Measurements from ENCODE around the gene OBP2B. TPM values are rescaled to one million over a fixed set of nuclear protein-coding genes. Genes with fewer than 3 reads are reported as not detected.
"Not testable (repeated sequence)": the region's sequence is repeated elsewhere in the genome, so short reads cannot be mapped to it uniquely, and the experiment has no call there.

The OBP2B gene
- total RNA-seq, 2 experiments from 2014 or later = not detected

GRCh38 chr9:133223159-133223756, 14.2 kb upstream of the OBP2B start:
- peaks cover 29% of the 10 kb centered on the region for H3K27me3 Mint-ChIP-seq
- H3K4me1 Mint-ChIP-seq; H3K27ac Mint-ChIP-seq; H3K9me3 Mint-ChIP-seq; CTCF ChIA-PET; H3K4me3 Mint-ChIP-seq; DNase-seq; POLR2A ChIA-PET; H3K36me3 Mint-ChIP-seq (ENCODE audit: low read depth): not testable (repeated sequence)

- H3K4me1 Mint-ChIP-seq, CTCF ChIA-PET: not testable (repeated sequence)
These were observed 12.9 kb upstream of the OBP2B start for GRCh38 chr9:133221994-133222393.

GRCh38 chr9:133221177-133221809, 12.2 kb upstream of the OBP2B start:
- Mint-ChIP-seq H3K4me3 (no peak overlapping the region), H3K27me3 (peaks cover 47% of the 10 kb centered on the region), H3K4me1 (peaks cover 4% of the 10 kb centered on the region), H3K27ac (no peak overlapping the region), H3K36me3 (ENCODE audit: low read depth) (no peaks in the 10 kb centered on the region), H3K9me3 (no peaks in the 10 kb centered on the region)
- DNase-seq = no peak
- ChIA-PET CTCF (no interaction called here), POLR2A (no interaction called here)

More at GRCh38 chr9:133221994-133222393, 12.9 kb upstream of the OBP2B start:
- H3K4me3 Mint-ChIP-seq; H3K27ac Mint-ChIP-seq; POLR2A ChIA-PET; H3K9me3 Mint-ChIP-seq; DNase-seq; H3K36me3 Mint-ChIP-seq (ENCODE audit: low read depth): not testable (repeated sequence)
- peaks cover 40% of the 10 kb centered on the region for H3K27me3 Mint-ChIP-seq

GRCh38 chr9:133218049-133218975, 9.3 kb upstream of the OBP2B start:
- DNase-seq; CTCF ChIA-PET; POLR2A ChIA-PET; H3K27ac Mint-ChIP-seq; H3K4me1 Mint-ChIP-seq; H3K36me3 Mint-ChIP-seq (ENCODE audit: low read depth); H3K9me3 Mint-ChIP-seq; H3K4me3 Mint-ChIP-seq: not testable (repeated sequence)
- H3K27me3 Mint-ChIP-seq = peaks cover 66% of the 10 kb centered on the region

- H3K4me3 Mint-ChIP-seq; H3K4me1 Mint-ChIP-seq; H3K9me3 Mint-ChIP-seq; H3K27ac Mint-ChIP-seq; CTCF ChIA-PET; DNase-seq; POLR2A ChIA-PET; H3K36me3 Mint-ChIP-seq (ENCODE audit: low read depth): not testable (repeated sequence)
- peaks cover 67% of the 10 kb centered on the region for H3K27me3 Mint-ChIP-seq
These were observed 8.4 kb upstream of the OBP2B start for GRCh38 chr9:133217333-133217988.

- H3K9me3 Mint-ChIP-seq; POLR2A ChIA-PET; DNase-seq; CTCF ChIA-PET; H3K27ac Mint-ChIP-seq; H3K4me3 Mint-ChIP-seq; H3K36me3 Mint-ChIP-seq (ENCODE audit: low read depth); H3K4me1 Mint-ChIP-seq: not testable (repeated sequence)
- H3K27me3 Mint-ChIP-seq = peaks cover 62% of the 10 kb centered on the region
These were observed 5.2 kb upstream of the OBP2B start for GRCh38 chr9:133214276-133214675.

GRCh38 chr9:133210609-133211008, 1.6 kb upstream of the OBP2B start:
- no peak for DNase-seq
- Mint-ChIP-seq H3K36me3 (ENCODE audit: low read depth) (no peaks in the 10 kb centered on the region), H3K9me3 (no peaks in the 10 kb centered on the region), H3K27ac (no peak overlapping the region), H3K4me1 (no peaks in the 10 kb centered on the region), H3K27me3 (peaks cover 33% of the 10 kb centered on the region), H3K4me3 (no peak overlapping the region)
- ChIA-PET CTCF (no interaction called here), POLR2A (no interaction called here)

GRCh38 chr9:133210202-133210532, 1.1 kb upstream of the OBP2B start:
- DNase-seq = no peak
- no peak overlapping the region for H3K27ac Mint-ChIP-seq
- no peaks in the 10 kb centered on the region for H3K4me1 Mint-ChIP-seq

GRCh38 chr9:133209327-133210201, 514 bp upstream of the OBP2B start:
- POLR2A ChIA-PET, DNase-seq: not testable (repeated sequence)
- H3K27me3 Mint-ChIP-seq = peaks cover 25% of the 10 kb centered on the region

More at GRCh38 chr9:133210202-133210532, 1.1 kb upstream of the OBP2B start:
- H3K36me3 Mint-ChIP-seq (ENCODE audit: low read depth) = no peaks in the 10 kb centered on the region
- ChIA-PET CTCF (no interaction called here), POLR2A (no interaction called here)
- H3K27me3 Mint-ChIP-seq = peaks cover 30% of the 10 kb centered on the region
- no peaks in the 10 kb centered on the region for H3K9me3 Mint-ChIP-seq
- no peak overlapping the region for H3K4me3 Mint-ChIP-seq

GRCh38 chr9:133208171-133208879, 725 bp downstream of the OBP2B start:
- CTCF ChIA-PET = not testable (repeated sequence)

More at GRCh38 chr9:133209327-133210201, 514 bp upstream of the OBP2B start:
- H3K36me3 Mint-ChIP-seq (ENCODE audit: low read depth); CTCF ChIA-PET; H3K27ac Mint-ChIP-seq; H3K4me1 Mint-ChIP-seq; H3K9me3 Mint-ChIP-seq; H3K4me3 Mint-ChIP-seq: not testable (repeated sequence)

GRCh38 chr9:133207540-133208170, 1.4 kb downstream of the OBP2B start:
- H3K36me3 Mint-ChIP-seq (ENCODE audit: low read depth) = no peaks in the 10 kb centered on the region
- ChIA-PET POLR2A (no interaction called here), CTCF (no interaction called here)
- no peaks in the 10 kb centered on the region for H3K4me1 Mint-ChIP-seq
- DNase-seq = no peak
- H3K9me3 Mint-ChIP-seq = no peaks in the 10 kb centered on the region
- H3K27me3 Mint-ChIP-seq = peaks cover 11% of the 10 kb centered on the region
- H3K4me3 Mint-ChIP-seq = no peak overlapping the region
- no peak overlapping the region for H3K27ac Mint-ChIP-seq

More at GRCh38 chr9:133208171-133208879, 725 bp downstream of the OBP2B start:
- H3K27ac Mint-ChIP-seq; H3K9me3 Mint-ChIP-seq; H3K4me3 Mint-ChIP-seq; H3K4me1 Mint-ChIP-seq; POLR2A ChIA-PET; DNase-seq; H3K36me3 Mint-ChIP-seq (ENCODE audit: low read depth): not testable (repeated sequence)
- H3K27me3 Mint-ChIP-seq = peaks cover 14% of the 10 kb centered on the region

GRCh38 chr9:133207021-133207531, 2.0 kb downstream of the OBP2B start:
- Mint-ChIP-seq H3K36me3 (ENCODE audit: low read depth) (no peaks in the 10 kb centered on the region), H3K4me3 (no peak overlapping the region), H3K27ac (no peak overlapping the region), H3K9me3 (no peaks in the 10 kb centered on the region), H3K27me3 (peaks cover 6% of the 10 kb centered on the region), H3K4me1 (no peaks in the 10 kb centered on the region)
- ChIA-PET CTCF (no interaction called here), POLR2A (no interaction called here)
- DNase-seq = no peak
